A549 (cell line): ENCODE results near the gene MAFG. TPM values are rescaled to one million over a fixed set of nuclear protein-coding genes. Genes with fewer than 3 reads are reported as not detected.
A peak's percentile ranks its signal among the peaks of the same experiment; 100 is the strongest.

Experiments
- ATAC-seq, 2 experiments: fragments of 200-7000 bp in 1 of 2; fragments of >200 bp in 1 of 2; cut with Nextera tagmentation in 1 of 2; cut with Tn5 transposase in 1 of 2; 3 replicates each; pipeline versions ENCODE4 v1.8.0 to v1.9.1; 2018 to 2020; ENCODE audit warnings: mild to moderate bottlenecking in 1 of 2, moderate library complexity in 1 of 2
- CTCF ChIA-PET: fragments of 300-600 bp; sonication (Branson Sonifier 250); formaldehyde crosslinking; extraction: SDS; loops from one replicate; lab custom pipeline; 2021; ENCODE audit warnings: antibody characterized with exemption, inconsistent platforms; lab: Yijun Ruan, JAX
- POLR2A ChIA-PET: fragments of 350-600 bp; formaldehyde crosslinking; extraction: SDS; loops from one replicate; lab custom pipeline; 2021; ENCODE audit warnings: antibody characterized with exemption, inconsistent platforms; lab: Yijun Ruan, JAX
- DNase-seq, 2 experiments: peaks; one replicate each; pipeline versions ENCODE4 v3.0.0 to v3.0.0-alpha.2; 2011 to 2016; ENCODE audit warnings: low read depth in 1 of 2, low spot score in 1 of 2
- FAIRE-seq: peaks from 2 replicates; lab custom pipeline; 2011; peaks lifted over from hg19 to GRCh38; lab: Jason Lieb, UNC
- H3K27ac ChIP-seq, 2 experiments: fragments of >200 bp; sonication (Bioruptor Twin); formaldehyde crosslinking; 3 replicates each; pipeline ENCODE4 v1.5.1; 2016 to 2017
- H3K4me1 ChIP-seq: fragments of >200 bp; sonication (Bioruptor Twin); formaldehyde crosslinking; 3 replicates; pipeline ENCODE4 v1.6.1; 2016
- H3K4me2 ChIP-seq: fragments of >200 bp; sonication (Bioruptor Twin); formaldehyde crosslinking; 3 replicates; pipeline ENCODE4 v1.6.1; 2016
- H3K4me3 ChIP-seq: fragments of >200 bp; sonication (Bioruptor Twin); formaldehyde crosslinking; 3 replicates; pipeline ENCODE4 v1.5.1; 2016
- H3K9me3 ChIP-seq: fragments of >200 bp; sonication (Bioruptor Twin); formaldehyde crosslinking; 3 replicates; pipeline ENCODE4 v1.6.1; 2016
- CBX2 ChIP-seq: fragments of 200-600 bp; sonication (generic); IDR thresholded peaks from 2 replicates; pipeline ENCODE4 v1.6.1; 2016; ENCODE audit warnings: low read depth, mild to moderate bottlenecking, borderline replicate concordance
- CHD4 ChIP-seq: fragments of 200-600 bp; sonication (generic); IDR thresholded peaks from 2 replicates; pipeline ENCODE4 v1.6.1; 2016; ENCODE audit warnings: antibody characterized with exemption, mild to moderate bottlenecking, borderline replicate concordance
- CTCF ChIP-seq: fragments of >200 bp; sonication (Bioruptor Twin); formaldehyde crosslinking; IDR thresholded peaks from 3 replicates; pipeline ENCODE4 v1.5.1; 2016
- EHMT2 ChIP-seq: fragments of 200-600 bp; sonication (generic); IDR thresholded peaks from 2 replicates; pipeline ENCODE4 v1.6.1; 2016; ENCODE audit warnings: antibody characterized with exemption, low read depth, mild to moderate bottlenecking, moderate library complexity
- HES2 ChIP-seq: fragments of >200 bp; sonication (Bioruptor Twin); formaldehyde crosslinking; IDR thresholded peaks from 2 replicates; pipeline ENCODE4 v1.6.1; 2016
- HEYL ChIP-seq: fragments of 250-450 bp; sonication (Bioruptor Pico); IDR thresholded peaks from 2 replicates; pipeline ENCODE4 v1.8.0; 2021; ENCODE audit warnings: mild to moderate bottlenecking, moderate library complexity
- HOXA7 ChIP-seq: fragments of 250-450 bp; sonication (Bioruptor Pico); IDR thresholded peaks from 2 replicates; pipeline ENCODE4 v1.5.0; 2020; ENCODE audit warnings: mild to moderate bottlenecking, moderate library complexity
- JUNB ChIP-seq: fragments of >200 bp; sonication (Bioruptor Twin); formaldehyde crosslinking; IDR thresholded peaks from 2 replicates; pipeline ENCODE4 v1.6.1; 2016
- KDM1A ChIP-seq: fragments of 200-600 bp; sonication (generic); IDR thresholded peaks from 2 replicates; pipeline ENCODE4 v1.6.1; 2016; ENCODE audit warnings: low read depth, mild to moderate bottlenecking
- PBX3 ChIP-seq: IDR thresholded peaks from 2 replicates; pipeline ENCODE4 v1.6.1; 2012
- POLR2A ChIP-seq: IDR thresholded peaks from 2 replicates; pipeline ENCODE4 v1.6.1; 2012; ENCODE audit warnings: mild to moderate bottlenecking, low read length
- POLR2AphosphoS2 ChIP-seq: conservative IDR thresholded peaks from 2 replicates; pipeline ENCODE4 v1.6.1; 2012; ENCODE audit warnings: low read length, improper control_type of control experiment, inconsistent platforms
- RARB ChIP-seq: fragments of 250-450 bp; sonication (Bioruptor Pico); IDR thresholded peaks from 2 replicates; pipeline ENCODE4 v1.8.0; 2021; ENCODE audit warnings: mild to moderate bottlenecking, moderate library complexity
- RFX5 ChIP-seq: fragments of 450-650 bp; IDR thresholded peaks from 2 replicates; pipeline ENCODE4 v1.7.1; 2014; ENCODE audit warnings: antibody characterized with exemption, mild to moderate bottlenecking, moderate library complexity
- TFCP2L1 ChIP-seq: fragments of 250-450 bp; sonication (Bioruptor Pico); IDR thresholded peaks from 2 replicates; pipeline ENCODE4 v1.5.0; 2021; ENCODE audit warnings: mild to moderate bottlenecking
- TP53 ChIP-seq: fragments of 250-450 bp; sonication (Bioruptor Pico); IDR thresholded peaks from 2 replicates; pipeline ENCODE4 v1.5.0; 2021; ENCODE audit warnings: mild to moderate bottlenecking, moderate library complexity
- USF2 ChIP-seq: fragments of 450-650 bp; IDR thresholded peaks from 2 replicates; pipeline ENCODE4 v1.6.1; 2014; ENCODE audit warnings: antibody characterized with exemption
- WGBS: methylation state at CpG from one replicate; pipeline ENCODE4 v1.1.6; 2017; ENCODE audit errors: missing lambda C conversion rate; 5-methylcytosine and 5-hydroxymethylcytosine counted together
- polyA plus RNA-seq, 4 experiments: library from polyadenylated mRNA; depleted of rRNA in 3 of 4; stranded (reverse); fragments of >200 nt; fragmentation: RNase III in 1 of 4; extraction: RNeasy Plus Mini Kit Qiagen cat#74134 plus additional on column Dnase treatment in 1 of 4; gene quantifications; 2 replicates in 3 of 4; 3 replicates in 1 of 4; pipeline ENCODE4 v1.2.3, GENCODE V29; 2011 to 2017
- TF ChIP-seq, protein P1 (sequence below): fragments of 250-450 bp; sonication (Bioruptor Pico); IDR thresholded peaks from 2 replicates; pipeline ENCODE4 v1.5.0; 2021; ENCODE audit warnings: mild to moderate bottlenecking, moderate library complexity, borderline replicate concordance
- TF ChIP-seq, protein P2 (sequence below): IDR thresholded peaks from 2 replicates; pipeline ENCODE4 v1.6.1; 2012; ENCODE audit warnings: low read depth, borderline replicate concordance
- TF ChIP-seq, protein P3 (sequence below): fragments of 150-350 bp; IDR thresholded peaks from 2 replicates; pipeline ENCODE4 v1.6.1; 2014; ENCODE audit warnings: low read depth, mild to moderate bottlenecking, low read length

The MAFG gene
- polyA plus RNA-seq, 2 of the 4 experiments (the other 2 are of a cell fraction), result 47.9 to 57.9 TPM

DNA sequence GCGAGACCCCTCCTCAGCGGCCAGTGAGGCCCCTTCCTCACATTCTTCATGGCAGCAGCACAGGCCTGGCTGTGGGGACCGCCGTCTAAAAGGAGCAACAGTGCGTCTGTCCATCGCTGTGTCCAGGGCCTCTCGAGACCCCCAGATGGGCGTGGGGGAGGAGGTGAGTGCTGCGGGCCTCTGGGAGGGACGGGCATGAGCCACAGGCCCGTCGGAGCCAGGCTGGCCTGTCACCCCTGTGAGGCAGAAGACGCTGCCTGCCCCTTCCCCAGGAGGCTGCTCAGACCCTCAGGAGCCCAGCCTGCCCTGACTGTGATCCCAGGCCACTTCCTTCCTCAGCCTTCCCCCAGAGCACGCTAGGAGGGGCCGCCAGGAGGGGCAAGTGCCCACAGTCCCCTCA, 11.7 kb upstream of the MAFG start:
- ChIA-PET CTCF (interaction anchor here (0.8 to 4.3 kb wide), 5 partner anchors 9 to 91 kb away, joined by 3 to 29 read pairs (median 12); partner anchors contain the start of genes CENPX, LRRC45, MAFG and NOTUM), POLR2A (no interaction called here)
- ATAC-seq (no peak), DNase-seq (no peak), FAIRE-seq (no peak)
- Histone ChIP-seq H3K27ac (no peak overlapping the region), H3K9me3 (no peaks in the 10 kb centered on the region), H3K4me1 (peaks cover 17% of the 10 kb centered on the region; the same call in 2 of the 3 replicates), H3K4me2 (no peak overlapping the region), H3K4me3 (no peak overlapping the region)
- TF ChIP-seq USF2 (no peak), KDM1A (no peak)
- 81% methylated on average over 15 of the region's 15 CpGs for WGBS

DNA sequence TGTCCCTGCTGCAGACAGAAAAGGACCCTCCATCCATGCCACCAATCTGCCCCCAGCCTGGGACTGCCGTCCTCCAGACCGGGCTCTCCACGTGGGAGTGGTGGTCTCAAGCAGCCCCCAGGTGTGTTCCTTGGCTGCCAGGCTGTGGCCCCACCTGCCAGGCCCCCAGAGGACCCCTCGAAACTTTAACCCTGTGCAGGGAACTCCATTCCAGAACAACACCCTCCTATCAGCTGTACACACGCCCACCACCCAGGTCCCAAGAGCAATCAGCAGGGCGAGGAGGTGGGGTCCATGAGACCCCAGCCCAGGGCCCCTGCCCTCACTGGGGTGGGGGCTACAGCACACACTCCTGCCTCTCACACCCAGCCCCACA, 8.2 kb upstream of the MAFG start:
- FAIRE-seq, result no peak
- no peak for DNase-seq
- Histone ChIP-seq H3K4me2 (peak overlapping the region; percentile 100), H3K27ac (peak overlapping the region in 1 of 2 experiments; percentile 3; a peak in 1 of 6 replicates), H3K4me1 (peaks cover 17% of the 10 kb centered on the region; the same call in 2 of the 3 replicates), H3K4me3 (no peak overlapping the region; the same call in 2 of the 3 replicates), H3K9me3 (no peaks in the 10 kb centered on the region)
- TF ChIP-seq HEYL (no peak), CBX2 (no peak), HOXA7 (CRISPR knock-in tag) (no peak), RFX5 (no peak), JUNB (no peak), EHMT2 (no peak), KDM1A (no peak), POLR2A (no peak)
- TF ChIP-seq, protein P1, sequence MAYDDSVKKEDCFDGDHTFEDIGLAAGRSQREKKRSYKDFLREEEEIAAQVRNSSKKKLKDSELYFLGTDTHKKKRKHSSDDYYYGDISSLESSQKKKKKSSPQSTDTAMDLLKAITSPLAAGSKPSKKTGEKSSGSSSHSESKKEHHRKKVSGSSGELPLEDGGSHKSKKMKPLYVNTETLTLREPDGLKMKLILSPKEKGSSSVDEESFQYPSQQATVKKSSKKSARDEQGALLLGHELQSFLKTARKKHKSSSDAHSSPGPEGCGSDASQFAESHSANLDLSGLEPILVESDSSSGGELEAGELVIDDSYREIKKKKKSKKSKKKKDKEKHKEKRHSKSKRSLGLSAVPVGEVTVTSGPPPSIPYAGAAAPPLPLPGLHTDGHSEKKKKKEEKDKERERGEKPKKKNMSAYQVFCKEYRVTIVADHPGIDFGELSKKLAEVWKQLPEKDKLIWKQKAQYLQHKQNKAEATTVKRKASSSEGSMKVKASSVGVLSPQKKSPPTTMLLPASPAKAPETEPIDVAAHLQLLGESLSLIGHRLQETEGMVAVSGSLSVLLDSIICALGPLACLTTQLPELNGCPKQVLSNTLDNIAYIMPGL (CRISPR knock-in tag), result no peak
- TF ChIP-seq, protein P2, sequence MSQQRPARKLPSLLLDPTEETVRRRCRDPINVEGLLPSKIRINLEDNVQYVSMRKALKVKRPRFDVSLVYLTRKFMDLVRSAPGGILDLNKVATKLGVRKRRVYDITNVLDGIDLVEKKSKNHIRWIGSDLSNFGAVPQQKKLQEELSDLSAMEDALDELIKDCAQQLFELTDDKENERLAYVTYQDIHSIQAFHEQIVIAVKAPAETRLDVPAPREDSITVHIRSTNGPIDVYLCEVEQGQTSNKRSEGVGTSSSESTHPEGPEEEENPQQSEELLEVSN, result no peak
- POLR2A ChIA-PET, result interaction anchor here (1.2 kb wide), 1 partner anchor 8 kb away, joined by 3 read pairs; the partner anchor contains the start of gene MAFG
- WGBS, result 90% methylated on average over 6 of the region's 6 CpGs
- no peak for ATAC-seq
- CTCF ChIA-PET, result interaction anchor here (1.7 to 3.9 kb wide), 4 partner anchors 13 to 85 kb away, joined by 5 to 30 read pairs (median 12); partner anchors contain the start of gene NOTUM

GRCh38 chr17:81934850-81935708, 7.5 kb upstream of the MAFG start:
- H3K4me1 ChIP-seq, result peaks cover 17% of the 10 kb centered on the region; the same call in 2 of the 3 replicates
- WGBS, result 93% methylated on average over 32 of the region's 38 CpGs
- DNase-seq (no peak), FAIRE-seq (no peak), ATAC-seq (no peak)
- no peak overlapping the region for H3K27ac ChIP-seq
- no peaks in the 10 kb centered on the region for H3K9me3 ChIP-seq
- H3K4me2 ChIP-seq, result peak overlapping the region; percentile 100; the same call in 2 of the 3 replicates
- CTCF ChIA-PET, result interaction anchor here (0.9 to 12.8 kb wide), 5 partner anchors 14 to 95 kb away, joined by 4 to 99 read pairs (median 10); partner anchors contain the start of gene NOTUM
- POLR2A ChIA-PET, result interaction anchor here (1.2 kb wide), 1 partner anchor 7 kb away, joined by 3 read pairs; the partner anchor contains the start of gene MAFG
- no peak overlapping the region for H3K4me3 ChIP-seq
- TF ChIP-seq CHD4 (no peak), EHMT2 (no peak), HES2 (no peak), TP53 (CRISPR knock-in tag) (no peak), POLR2AphosphoS2 (no peak), CTCF (no peak), PBX3 (no peak), RARB (CRISPR knock-in tag) (no peak), TFCP2L1 (CRISPR knock-in tag) (no peak)
- TF ChIP-seq, protein P3, sequence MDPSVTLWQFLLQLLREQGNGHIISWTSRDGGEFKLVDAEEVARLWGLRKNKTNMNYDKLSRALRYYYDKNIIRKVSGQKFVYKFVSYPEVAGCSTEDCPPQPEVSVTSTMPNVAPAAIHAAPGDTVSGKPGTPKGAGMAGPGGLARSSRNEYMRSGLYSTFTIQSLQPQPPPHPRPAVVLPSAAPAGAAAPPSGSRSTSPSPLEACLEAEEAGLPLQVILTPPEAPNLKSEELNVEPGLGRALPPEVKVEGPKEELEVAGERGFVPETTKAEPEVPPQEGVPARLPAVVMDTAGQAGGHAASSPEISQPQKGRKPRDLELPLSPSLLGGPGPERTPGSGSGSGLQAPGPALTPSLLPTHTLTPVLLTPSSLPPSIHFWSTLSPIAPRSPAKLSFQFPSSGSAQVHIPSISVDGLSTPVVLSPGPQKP, result no peak
- TF ChIP-seq, protein P2, result no peak
